Loucy (cell line): ENCODE results near the gene CHPF2.
A peak's percentile ranks its signal among the peaks of the same experiment; 100 is the strongest.

Source experiments
- H2AFZ ChIP-seq: fragments of 200-600 bp; sonication (generic); 2 replicates; pipeline ENCODE4 v1.6.0; 2016; ENCODE audit warnings: antibody characterized with exemption, mild to moderate bottlenecking, low read length, moderate library complexity
- H3F3A ChIP-seq: fragments of 200-600 bp; 2 replicates; pipeline ENCODE4 v1.6.0; 2016; ENCODE audit warnings: antibody characterized with exemption, low read depth, mild to moderate bottlenecking
- H3K27me3 ChIP-seq: fragments of 200-600 bp; sonication (generic); 2 replicates; pipeline ENCODE4 v1.6.1; 2014; ENCODE audit warnings: low read length, mild to moderate bottlenecking; ENCODE audit not compliant: insufficient read depth, poor library complexity, severe bottlenecking
- H3K36me3 ChIP-seq: fragments of 200-600 bp; sonication (generic); 2 replicates; pipeline ENCODE4 v1.6.1; 2016; ENCODE audit warnings: low read length; ENCODE audit not compliant: insufficient read depth
- H3K4me1 ChIP-seq: fragments of 200-600 bp; sonication (generic); 2 replicates; pipeline ENCODE4 v1.5.1; 2014; ENCODE audit warnings: low read length, mild to moderate bottlenecking; ENCODE audit not compliant: insufficient read depth, poor library complexity, severe bottlenecking
- H3K4me2 ChIP-seq: fragments of 200-600 bp; sonication (generic); 2 replicates; pipeline ENCODE4 v1.6.0; 2014; ENCODE audit warnings: antibody characterized with exemption, low read length, low read depth, mild to moderate bottlenecking; ENCODE audit not compliant: poor library complexity, severe bottlenecking
- H3K4me3 ChIP-seq: fragments of 200-600 bp; sonication (generic); 2 replicates; pipeline ENCODE4 v1.5.1; 2014; ENCODE audit warnings: low read length, mild to moderate bottlenecking, mixed read lengths; ENCODE audit not compliant: poor library complexity, severe bottlenecking
- H3K79me2 ChIP-seq: fragments of 200-600 bp; sonication (generic); 2 replicates; pipeline ENCODE4 v1.6.1; 2014; ENCODE audit warnings: low read length; ENCODE audit not compliant: insufficient read depth
- H3K9ac ChIP-seq: fragments of 200-600 bp; sonication (generic); 2 replicates; pipeline ENCODE4 v1.6.0; 2014; ENCODE audit warnings: mild to moderate bottlenecking, low read depth, low read length, moderate library complexity; ENCODE audit not compliant: poor library complexity, severe bottlenecking
- H3K9me2 ChIP-seq: fragments of 200-600 bp; sonication (generic); replicated peaks from 2 replicates; pipeline ENCODE4 v1.6.1; 2016; ENCODE audit warnings: low read depth, low read length, mixed read lengths
- H3K9me3 ChIP-seq: fragments of 200-600 bp; sonication (generic); 2 replicates; pipeline ENCODE4 v1.6.1; 2014; ENCODE audit warnings: mild to moderate bottlenecking, antibody characterized with exemption, low read length, low read depth; ENCODE audit not compliant: insufficient read depth
- H4K20me1 ChIP-seq: fragments of 200-600 bp; sonication (generic); 2 replicates; pipeline ENCODE4 v1.6.0; 2014; ENCODE audit warnings: antibody characterized with exemption, low read length, mild to moderate bottlenecking; ENCODE audit not compliant: insufficient read depth, poor library complexity, severe bottlenecking
- EZH2phosphoT487 ChIP-seq: fragments of 200-600 bp; IDR thresholded peaks from 2 replicates; pipeline ENCODE4 v1.6.1; 2018; ENCODE audit warnings: antibody characterized with exemption, mild to moderate bottlenecking, moderate library complexity, borderline replicate concordance
- TF ChIP-seq, protein P1 (sequence below): fragments of 200-600 bp; sonication (generic); conservative IDR thresholded peaks from 2 replicates; pipeline ENCODE4 v1.5.1; 2014; ENCODE audit warnings: mild to moderate bottlenecking, antibody characterized with exemption, low read length

Gene CHPF2

DNA sequence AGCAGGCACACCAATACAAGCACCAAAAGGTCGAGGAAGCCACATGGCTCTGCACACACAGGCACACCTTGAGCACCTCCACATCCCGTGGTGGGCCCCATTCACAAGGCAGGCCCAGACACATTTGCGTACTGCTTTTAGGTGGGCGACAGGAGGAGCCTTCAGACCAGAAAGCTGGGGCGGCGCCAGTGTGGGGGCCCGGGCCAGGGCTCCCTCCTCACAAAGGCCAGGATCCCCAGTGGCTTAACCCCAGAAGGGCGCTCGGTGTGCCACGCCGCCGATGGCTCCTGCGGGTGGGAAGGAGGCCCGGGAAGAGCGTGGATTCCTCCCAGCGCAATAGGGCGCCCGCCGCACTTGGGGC lies 19.0 kb downstream of the CHPF2 start:
- Histone ChIP-seq H4K20me1 (no peaks in the 10 kb centered on the region), H3K9me3 (no peaks in the 10 kb centered on the region), H3K9me2 (no peaks in the 10 kb centered on the region), H3K36me3 (no peaks in the 10 kb centered on the region), H3F3A (no peaks in the 10 kb centered on the region), H3K4me1 (peaks cover 11% of the 10 kb centered on the region), H3K79me2 (no peaks in the 10 kb centered on the region), H2AFZ (peak overlapping the region; percentile 50), H3K4me3 (peak overlapping the region; percentile 60), H3K4me2 (peak overlapping the region; percentile 59), H3K27me3 (no peaks in the 10 kb centered on the region), H3K9ac (peak overlapping the region; percentile 48)
- no peak for TF ChIP-seq EZH2phosphoT487
- TF ChIP-seq, protein P1, sequence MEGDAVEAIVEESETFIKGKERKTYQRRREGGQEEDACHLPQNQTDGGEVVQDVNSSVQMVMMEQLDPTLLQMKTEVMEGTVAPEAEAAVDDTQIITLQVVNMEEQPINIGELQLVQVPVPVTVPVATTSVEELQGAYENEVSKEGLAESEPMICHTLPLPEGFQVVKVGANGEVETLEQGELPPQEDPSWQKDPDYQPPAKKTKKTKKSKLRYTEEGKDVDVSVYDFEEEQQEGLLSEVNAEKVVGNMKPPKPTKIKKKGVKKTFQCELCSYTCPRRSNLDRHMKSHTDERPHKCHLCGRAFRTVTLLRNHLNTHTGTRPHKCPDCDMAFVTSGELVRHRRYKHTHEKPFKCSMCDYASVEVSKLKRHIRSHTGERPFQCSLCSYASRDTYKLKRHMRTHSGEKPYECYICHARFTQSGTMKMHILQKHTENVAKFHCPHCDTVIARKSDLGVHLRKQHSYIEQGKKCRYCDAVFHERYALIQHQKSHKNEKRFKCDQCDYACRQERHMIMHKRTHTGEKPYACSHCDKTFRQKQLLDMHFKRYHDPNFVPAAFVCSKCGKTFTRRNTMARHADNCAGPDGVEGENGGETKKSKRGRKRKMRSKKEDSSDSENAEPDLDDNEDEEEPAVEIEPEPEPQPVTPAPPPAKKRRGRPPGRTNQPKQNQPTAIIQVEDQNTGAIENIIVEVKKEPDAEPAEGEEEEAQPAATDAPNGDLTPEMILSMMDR: no peak

DNA sequence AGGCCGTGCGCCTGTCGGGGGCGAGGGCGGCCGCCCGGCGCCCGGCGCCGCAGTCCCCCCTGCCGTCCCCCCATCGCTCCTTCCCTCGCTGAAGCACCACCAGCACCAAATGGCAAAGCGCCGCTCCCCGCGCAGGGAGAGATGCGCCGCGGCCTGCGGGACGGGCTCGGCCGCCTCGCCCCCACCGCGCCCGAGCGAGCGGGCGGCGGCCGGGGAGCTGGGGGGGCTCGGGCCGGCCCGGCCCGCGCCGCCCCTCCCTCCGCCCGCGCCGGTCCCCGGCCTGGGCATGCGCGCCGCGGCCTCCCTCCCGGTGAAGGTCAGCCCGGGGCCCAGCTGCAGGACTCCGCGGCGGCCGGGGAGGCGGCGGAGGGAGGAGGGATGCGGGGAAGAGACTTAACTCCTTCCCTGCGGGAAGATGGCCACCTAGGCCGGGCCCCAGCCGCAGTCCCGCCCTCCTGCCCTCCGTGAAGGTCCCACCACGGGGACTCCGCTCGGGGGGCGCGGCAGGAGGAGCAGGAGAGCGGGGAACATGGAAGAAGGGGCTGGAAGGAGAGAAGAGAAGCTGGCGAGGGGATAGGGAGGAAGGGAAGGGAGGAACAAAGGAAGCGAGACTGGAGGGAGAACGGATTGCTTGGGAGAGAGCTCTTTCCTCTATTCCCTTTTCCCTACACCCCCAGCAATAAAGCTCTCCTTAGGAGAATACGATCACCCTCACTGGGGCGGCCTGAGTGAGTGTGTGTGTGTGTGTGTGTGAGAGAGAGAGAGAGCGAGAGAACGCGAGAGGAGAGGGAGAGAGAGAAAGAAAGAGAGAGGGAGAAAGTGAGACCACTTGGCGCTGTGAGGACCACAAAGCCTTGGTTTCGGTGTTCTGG lies 19.6 kb downstream of the CHPF2 start:
- Histone ChIP-seq H3K9me3 (no peaks in the 10 kb centered on the region), H3K9me2 (no peaks in the 10 kb centered on the region), H4K20me1 (no peaks in the 10 kb centered on the region), H3K4me2 (peak overlapping the region; percentile 68), H3K4me3 (peak overlapping the region; percentile 60), H3K27me3 (no peaks in the 10 kb centered on the region), H2AFZ (peak overlapping the region; percentile 86), H3K4me1 (peaks cover 11% of the 10 kb centered on the region), H3K36me3 (no peaks in the 10 kb centered on the region), H3K79me2 (no peaks in the 10 kb centered on the region), H3K9ac (peak overlapping the region; percentile 48), H3F3A (no peaks in the 10 kb centered on the region)
- no peak for TF ChIP-seq EZH2phosphoT487
- TF ChIP-seq, protein P1: no peak

DNA sequence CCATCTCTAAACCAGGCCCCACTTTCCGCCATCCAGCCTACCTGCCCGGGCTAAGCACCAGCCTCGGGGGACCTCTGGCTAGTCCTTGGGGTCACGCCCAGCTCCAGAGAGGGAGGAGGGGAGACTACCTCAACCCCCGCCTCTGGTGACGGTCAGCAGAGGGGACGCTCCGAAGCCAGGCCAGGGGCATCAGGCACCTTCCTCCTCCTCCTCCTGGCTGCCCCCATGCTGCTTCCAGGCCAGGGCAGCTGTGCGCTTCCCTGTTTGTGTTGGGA lies 20.2 kb downstream of the CHPF2 start:
- H3K9me3 ChIP-seq: no peaks in the 10 kb centered on the region
- H3K4me2 ChIP-seq: peak overlapping the region; percentile 68
- H3K9me2 ChIP-seq: no peaks in the 10 kb centered on the region
- no peak for TF ChIP-seq EZH2phosphoT487
- TF ChIP-seq, protein P1: no peak
- H3K79me2 ChIP-seq: no peaks in the 10 kb centered on the region
- no peak overlapping the region for H3K9ac ChIP-seq
- H3K4me3 ChIP-seq: no peak overlapping the region
- peaks cover 11% of the 10 kb centered on the region for H3K4me1 ChIP-seq
- H3K36me3 ChIP-seq: no peaks in the 10 kb centered on the region
- H4K20me1 ChIP-seq: no peaks in the 10 kb centered on the region
- 0 out of 2 replicates have a peak overlapping the region, but pooled peaks have one; percentile 86 for H2AFZ ChIP-seq
- H3F3A ChIP-seq: no peaks in the 10 kb centered on the region
- H3K27me3 ChIP-seq: no peaks in the 10 kb centered on the region
